Stimulated activated naive CD4-positive, alpha-beta T cell (primary cell): Measurements from ENCODE around the gene PIP5K1C.
"Not testable (repeated sequence)": the region's sequence is repeated elsewhere in the genome, so short reads cannot be mapped to it uniquely, and the experiment has no call there.

Experiments used
- DNase-seq, 6 experiments: peaks; one replicate each; lab custom pipeline; 2025; lab: John Stamatoyannopoulos, UW

PIP5K1C gene

DNA sequence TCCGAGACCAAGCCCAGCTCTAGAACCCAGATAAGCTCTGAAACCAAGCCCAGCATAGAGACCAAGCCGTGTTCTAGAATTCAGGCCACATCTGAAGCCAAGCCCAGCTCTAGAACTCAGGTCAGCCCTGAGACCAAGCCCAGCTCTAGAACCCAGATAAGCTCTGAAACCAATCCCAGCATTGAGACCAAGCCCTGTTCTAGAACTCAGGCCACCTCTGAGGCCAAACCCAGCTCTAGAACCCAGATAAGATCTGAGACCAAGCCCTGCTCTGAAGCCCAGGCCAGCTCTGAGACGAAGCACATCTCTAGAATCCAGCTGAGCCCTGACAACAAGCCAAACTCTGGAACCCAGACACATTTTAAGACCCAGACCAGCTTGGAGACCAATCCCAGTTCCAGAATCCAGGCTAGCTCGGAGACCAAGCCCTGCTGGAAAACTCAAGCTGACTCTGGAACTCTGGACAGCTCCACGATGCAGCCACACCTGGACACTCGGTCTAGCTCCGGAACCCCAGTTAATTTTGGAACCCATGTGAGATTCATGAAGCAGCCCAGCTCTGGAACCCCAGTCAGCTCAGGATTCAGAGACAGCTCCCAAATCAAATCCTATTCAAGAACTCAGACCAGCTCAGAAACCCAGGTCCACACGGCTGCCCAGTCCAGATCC lies 109.1 kb downstream of the PIP5K1C start:
- DNase-seq, result no peak

DNA sequence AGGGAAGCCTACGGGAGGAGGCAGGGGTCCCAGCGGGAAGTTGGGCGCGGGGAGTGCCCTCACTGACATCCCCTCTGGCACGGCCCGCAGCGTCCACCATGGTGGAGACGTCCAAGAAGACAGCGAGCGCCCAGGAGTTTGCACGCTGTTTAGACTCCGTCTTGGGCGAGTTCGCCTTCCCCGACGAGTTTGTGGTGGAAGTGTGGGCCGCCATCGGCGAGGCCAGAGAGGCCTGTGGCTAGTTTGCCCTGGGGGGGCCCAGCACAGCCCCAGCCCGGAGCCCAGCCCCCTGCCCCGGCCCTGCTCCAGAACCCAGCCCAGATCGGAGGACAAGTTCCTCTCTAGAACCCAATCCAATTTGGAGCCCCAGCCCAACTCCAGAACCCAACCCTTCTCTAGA lies 110.3 kb downstream of the PIP5K1C start:
- DNase-seq, result no peak

DNA sequence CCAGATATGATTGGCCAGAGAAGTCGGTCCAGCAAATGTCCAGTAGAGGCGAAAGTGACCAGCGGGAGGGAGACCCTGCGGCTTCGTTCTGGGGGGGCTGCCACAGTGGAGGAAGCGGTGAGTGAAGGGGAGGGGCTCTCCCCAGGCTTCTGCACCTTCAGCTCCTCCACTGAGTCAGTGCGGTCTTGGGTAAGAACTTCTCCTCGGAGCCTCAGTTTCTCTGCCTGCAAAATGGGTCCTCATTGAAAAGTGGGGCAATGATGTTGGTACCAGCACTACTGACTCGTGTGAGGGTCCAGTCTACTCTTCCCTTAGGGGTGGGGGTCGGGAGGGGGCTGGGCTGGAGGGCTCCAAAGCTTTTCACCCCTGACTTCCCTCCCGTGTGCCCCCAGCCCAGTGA lies 110.8 kb downstream of the PIP5K1C start:
- no peak for DNase-seq

DNA sequence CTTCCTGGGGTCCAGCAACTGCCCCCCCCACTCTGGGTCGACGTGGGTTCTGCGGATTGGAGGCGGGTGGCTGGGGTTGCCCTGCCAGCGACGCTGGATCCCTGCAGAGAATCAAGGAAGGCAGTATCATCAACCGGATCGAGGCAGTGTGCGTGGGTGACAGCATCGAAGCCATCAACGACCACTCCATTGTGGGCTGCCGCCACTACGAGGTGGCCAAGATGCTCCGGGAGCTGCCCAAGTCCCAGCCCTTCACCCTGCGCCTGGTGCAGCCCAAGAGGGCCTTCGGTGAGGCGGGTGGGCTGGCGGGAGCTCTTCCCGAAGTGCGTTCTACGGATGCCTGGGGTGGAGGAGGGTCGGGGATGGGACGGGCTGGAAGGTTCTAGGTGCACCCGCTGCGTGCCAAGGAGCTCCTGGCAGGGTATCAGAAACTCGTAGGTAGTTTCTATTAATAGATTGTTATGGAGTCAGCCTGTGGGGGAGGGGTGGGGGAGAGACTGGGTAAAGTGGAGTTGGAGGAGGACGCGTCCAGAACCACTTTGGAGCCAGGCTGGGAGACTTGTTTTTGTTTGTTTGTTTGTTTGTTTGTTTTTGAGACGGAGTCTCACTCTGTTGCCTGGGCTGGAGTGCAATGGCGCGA lies 113.4 kb downstream of the PIP5K1C start:
- no peak for DNase-seq

DNA sequence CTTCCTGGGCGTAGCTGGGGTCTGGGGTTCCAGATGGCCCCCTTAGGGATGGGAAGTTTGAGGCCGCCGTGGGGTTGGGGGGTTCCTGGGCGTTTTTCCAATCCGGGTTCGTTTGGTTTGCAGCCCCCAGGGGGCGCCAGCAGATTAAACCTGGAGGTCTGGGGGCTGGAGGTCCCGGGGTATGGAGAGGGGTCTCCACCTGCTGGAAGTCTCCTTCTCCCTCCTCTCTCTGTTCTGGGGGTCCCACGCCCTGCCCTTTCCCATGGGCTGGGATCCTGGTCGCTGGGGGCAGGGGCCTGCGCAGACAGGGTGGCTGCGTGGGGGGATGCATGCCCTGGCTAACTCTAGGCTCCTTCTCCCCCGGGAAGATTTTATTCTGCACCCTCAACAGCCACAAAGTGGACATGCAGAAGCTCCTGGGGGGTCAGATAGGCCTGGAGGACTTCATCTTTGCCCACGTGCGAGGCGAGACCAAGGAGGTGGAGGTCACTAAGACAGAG lies 114.1 kb downstream of the PIP5K1C start:
- peak in 4 of 6 experiments; percentile 15 to 49 (median 29) for DNase-seq

DNA sequence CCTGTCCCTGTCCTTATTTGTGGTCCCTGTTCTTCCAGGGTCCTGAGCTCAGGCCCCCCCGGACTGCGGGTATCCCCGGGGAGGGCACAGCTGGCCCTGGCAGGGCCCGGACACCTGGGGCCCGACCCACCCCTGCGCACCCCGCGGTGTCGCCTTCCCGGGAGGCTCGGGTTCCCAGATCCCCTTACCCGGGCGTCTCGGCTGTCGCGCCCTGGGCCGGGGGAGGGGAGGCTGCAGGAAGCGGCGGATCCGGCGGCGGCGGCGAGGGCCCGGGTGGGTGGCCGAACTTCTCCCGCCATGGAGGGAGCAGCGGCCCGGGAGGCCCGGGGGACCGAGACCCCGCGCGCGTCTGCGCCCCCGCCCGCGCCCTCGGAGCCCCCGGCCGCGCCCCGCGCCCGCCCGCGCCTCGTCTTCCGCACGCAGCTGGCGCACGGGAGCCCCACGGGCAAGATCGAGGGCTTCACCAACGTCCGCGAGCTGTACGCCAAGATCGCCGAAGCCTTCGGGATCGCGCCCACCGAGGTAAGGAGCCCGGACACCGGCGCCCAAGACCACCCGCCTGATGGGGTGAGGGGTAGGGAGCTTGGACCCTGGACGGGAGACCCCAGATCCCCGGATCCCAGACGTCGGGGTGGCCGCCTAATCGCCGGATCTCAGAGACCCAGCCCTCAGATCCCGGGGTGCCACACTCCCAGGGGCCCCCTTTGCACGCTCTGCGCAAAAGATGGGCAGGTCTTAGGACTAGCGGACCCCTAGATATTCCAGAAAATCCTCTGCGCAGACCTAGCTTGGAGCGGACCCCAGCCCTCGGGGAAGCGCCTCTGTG lies 114.8 kb downstream of the PIP5K1C start, which contains the start of gene GIPC3:
GIPC3 (plus strand) TSS at position 178 of the 826 bp plus-strand sequence; CDS start at position 298, 120 bp downstream.
- DNase-seq, result peak in 1 of 6 experiments; percentile 43

DNA sequence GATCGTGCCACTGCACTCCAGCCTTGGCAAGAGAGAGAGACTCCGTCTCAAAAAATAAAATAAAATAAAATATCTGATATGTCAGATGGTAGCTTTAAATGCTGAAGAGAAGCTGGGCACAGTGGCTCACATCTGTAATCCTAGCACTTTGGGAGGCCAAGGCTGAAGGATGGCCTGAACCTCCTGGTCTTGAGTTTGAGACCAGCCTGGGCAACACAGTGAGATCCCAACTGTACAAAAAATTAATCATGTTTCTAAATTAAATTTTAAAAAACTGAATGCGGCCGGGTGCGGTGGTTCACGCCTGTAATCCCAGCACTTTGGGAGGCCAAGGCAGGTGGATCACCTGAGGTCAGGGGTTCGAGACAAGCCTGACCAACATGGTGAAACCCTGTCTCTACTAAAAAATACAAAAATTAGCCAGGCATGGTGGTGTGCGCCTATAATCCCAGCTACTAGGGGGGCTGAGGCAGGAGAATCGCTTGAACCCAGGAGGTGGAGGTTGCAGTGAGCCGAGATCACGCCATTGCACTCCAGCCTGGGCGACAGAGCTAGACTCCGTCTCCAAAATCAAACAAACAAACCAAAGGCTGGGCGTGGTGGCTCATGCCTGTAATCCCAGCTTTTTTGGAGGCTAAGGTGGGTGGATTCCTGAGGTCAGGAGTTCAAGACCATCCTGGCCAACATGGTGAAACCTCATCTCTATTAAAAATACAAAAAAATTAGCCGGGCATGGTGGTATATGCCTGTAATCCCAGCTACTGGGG lies 116.0 kb downstream of the PIP5K1C start:
- DNase-seq, result not testable (repeated sequence)

DNA sequence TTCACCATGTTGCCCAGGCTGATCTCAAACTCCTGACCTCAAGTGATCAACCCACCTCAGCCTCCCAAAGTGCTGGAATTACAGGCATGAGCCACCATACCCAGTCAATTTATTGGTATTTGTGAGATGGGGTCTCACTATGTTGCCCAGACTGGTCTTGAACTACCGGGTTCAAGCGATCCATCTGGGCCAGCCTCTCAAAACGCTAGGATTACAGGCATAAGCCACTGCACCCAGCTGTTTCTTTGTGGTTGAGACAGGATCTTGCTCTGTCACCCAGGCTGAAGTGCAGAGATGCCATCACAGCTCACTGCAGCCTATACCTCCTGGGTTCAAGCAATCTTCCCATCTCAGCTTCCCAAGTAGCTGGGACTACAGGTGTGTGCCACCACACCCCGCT lies 118.5 kb downstream of the PIP5K1C start:
- DNase-seq, result not testable (repeated sequence)
